Neural cell (in vitro differentiated cells): ENCODE results near the gene FOXJ3. TPM values are rescaled to one million over a fixed set of nuclear protein-coding genes. Genes with fewer than 3 reads are reported as not detected.

Experiments used
- H2AFZ ChIP-seq: fragments of 200-600, 300-800 bp; sonication (generic), shearing (Covaris generic); 2 replicates; pipeline ENCODE4 v1.6.0; 2014; ENCODE audit warnings: low read depth, mild to moderate bottlenecking, antibody characterized with exemption, low read length, moderate library complexity
- H3F3A ChIP-seq: fragments of 200-600 bp; shearing (Covaris generic); 2 replicates; pipeline ENCODE4 v1.6.1; 2016; ENCODE audit warnings: mild to moderate bottlenecking, moderate library complexity, mixed read lengths, antibody characterized with exemption, low read length; ENCODE audit not compliant: insufficient read depth, poor library complexity, severe bottlenecking
- H3K27ac ChIP-seq: fragments of 200-600, 300-800 bp; sonication (generic), shearing (Covaris generic); 2 replicates; pipeline ENCODE4 v1.5.1; 2014; ENCODE audit warnings: mild to moderate bottlenecking, low read length, moderate library complexity
- H3K27me3 ChIP-seq: fragments of 300-800, 200-600 bp; sonication (generic), shearing (Covaris generic); 2 replicates; pipeline ENCODE4 v1.6.0; 2014; ENCODE audit warnings: mild to moderate bottlenecking, low read depth, low read length, moderate library complexity; ENCODE audit not compliant: insufficient read depth
- H3K36me3 ChIP-seq: fragments of 300-800, 200-600 bp; sonication (generic), shearing (Covaris generic); 2 replicates; pipeline ENCODE4 v1.5.1; 2014; ENCODE audit warnings: mild to moderate bottlenecking, antibody characterized with exemption, low read length, moderate library complexity; ENCODE audit not compliant: insufficient read depth
- H3K4me2 ChIP-seq: fragments of 300-800, 200-600 bp; sonication (generic), shearing (Covaris generic); 2 replicates; pipeline ENCODE4 v1.6.0; 2014; ENCODE audit warnings: mild to moderate bottlenecking, low read length
- H3K4me3 ChIP-seq: fragments of 300-800, 200-600 bp; sonication (generic), shearing (Covaris generic); 2 replicates; pipeline ENCODE4 v1.5.1; 2014; ENCODE audit warnings: mild to moderate bottlenecking, low read length, moderate library complexity
- H3K79me2 ChIP-seq: fragments of 200-600 bp; shearing (Covaris generic); replicated peaks from 2 replicates; pipeline ENCODE4 v1.6.0; 2014; ENCODE audit warnings: mild to moderate bottlenecking, low read length, moderate library complexity; ENCODE audit not compliant: insufficient read depth
- H3K9ac ChIP-seq: fragments of 300-800, 200-600 bp; sonication (generic), shearing (Covaris generic); 2 replicates; pipeline ENCODE4 v1.6.1; 2016; ENCODE audit warnings: mild to moderate bottlenecking, low read length, mixed read lengths
- H3K9me2 ChIP-seq: fragments of 200-600 bp; shearing (Covaris generic); 2 replicates; pipeline ENCODE4 v1.6.1; 2016; ENCODE audit warnings: mild to moderate bottlenecking, low read length, mixed read lengths; ENCODE audit not compliant: insufficient read depth
- H3K9me3 ChIP-seq: fragments of 200-600, 300-800 bp; sonication (generic), shearing (Covaris generic); 2 replicates; pipeline ENCODE4 v1.6.1; 2016; ENCODE audit warnings: mild to moderate bottlenecking, mixed run types, low read length, moderate library complexity, mixed read lengths
- H4K20me1 ChIP-seq: fragments of 200-600 bp; shearing (Covaris generic); 2 replicates; pipeline ENCODE4 v1.6.1; 2016; ENCODE audit warnings: mild to moderate bottlenecking, mixed run types; ENCODE audit not compliant: insufficient read depth
- CTCF ChIP-seq: fragments of 450-650 bp; IDR thresholded peaks from 2 replicates; pipeline ENCODE4 v1.5.1; 2014; ENCODE audit warnings: antibody characterized with exemption, mild to moderate bottlenecking, moderate library complexity; ENCODE audit not compliant: poor library complexity, severe bottlenecking
- EP300 ChIP-seq: fragments of 450-650 bp; conservative IDR thresholded peaks from 2 replicates; pipeline ENCODE4 v1.6.1; 2014; ENCODE audit warnings: antibody characterized with exemption, mild to moderate bottlenecking, moderate library complexity; ENCODE audit not compliant: poor library complexity, severe bottlenecking
- EZH2 ChIP-seq: fragments of 200-600, 300-800 bp; shearing (Covaris generic), sonication (generic); IDR thresholded peaks from 2 replicates; pipeline ENCODE4 v1.6.1; 2014; ENCODE audit warnings: antibody characterized with exemption, low read length, borderline replicate concordance, mild to moderate bottlenecking; ENCODE audit not compliant: insufficient read depth, poor library complexity, severe bottlenecking
- MXI1 ChIP-seq: fragments of 450-650 bp; conservative IDR thresholded peaks from 2 replicates; pipeline ENCODE4 v1.6.1; 2014; ENCODE audit warnings: antibody characterized with exemption, mild to moderate bottlenecking; ENCODE audit not compliant: poor library complexity, severe bottlenecking
- POLR2AphosphoS5 ChIP-seq: IDR thresholded peaks from 2 replicates; pipeline ENCODE4 v1.6.1; 2012
- RAD21 ChIP-seq: fragments of 450-650 bp; conservative IDR thresholded peaks from 2 replicates; pipeline ENCODE4 v1.6.1; 2014; ENCODE audit warnings: antibody characterized with exemption, mild to moderate bottlenecking, moderate library complexity
- REST ChIP-seq: IDR thresholded peaks from 2 replicates; pipeline ENCODE4 v1.6.1; 2012; ENCODE audit warnings: borderline replicate concordance
- SMC3 ChIP-seq: fragments of 450-650 bp; conservative IDR thresholded peaks from 2 replicates; pipeline ENCODE4 v1.6.1; 2014; ENCODE audit warnings: antibody characterized with exemption, mild to moderate bottlenecking, moderate library complexity; ENCODE audit not compliant: poor library complexity
- TAF1 ChIP-seq: IDR thresholded peaks from 2 replicates; pipeline ENCODE4 v1.6.1; 2012; ENCODE audit warnings: low read depth
- polyA plus RNA-seq: library from polyadenylated mRNA; depleted of rRNA; stranded (reverse); fragments of >200 nt; gene quantifications from 2 replicates; pipeline ENCODE4 v1.2.3, GENCODE V29; 2014

Gene FOXJ3
- polyA plus RNA-seq, 1 donor from 2014 or later: 36.0 TPM

- TF ChIP-seq MXI1: no peak
These were observed 184.4 kb downstream of the FOXJ3 start (continued) for GRCh38 chr1:42150651-42151050.

GRCh38 chr1:42148166-42148565 lies 186.9 kb downstream of the FOXJ3 start:
- H3K9ac ChIP-seq: no peak overlapping the region
- no peaks in the 10 kb centered on the region for H4K20me1 ChIP-seq
- H3K4me3 ChIP-seq: no peak overlapping the region
- H3K9me3 ChIP-seq: no peaks in the 10 kb centered on the region
- no peaks in the 10 kb centered on the region for H3K27me3 ChIP-seq
- H2AFZ ChIP-seq: no peak overlapping the region
- no peak overlapping the region for H3K4me2 ChIP-seq
- no peaks in the 10 kb centered on the region for H3K79me2 ChIP-seq
- no peaks in the 10 kb centered on the region for H3K36me3 ChIP-seq
- TF ChIP-seq TAF1 (no peak), RAD21 (no peak), EZH2 (no peak), SMC3 (no peak), MXI1 (no peak), POLR2AphosphoS5 (no peak), CTCF (no peak), EP300 (no peak), REST (no peak)
- no peaks in the 10 kb centered on the region for H3F3A ChIP-seq
- H3K9me2 ChIP-seq: no peaks in the 10 kb centered on the region
- no peak overlapping the region for H3K27ac ChIP-seq

GRCh38 chr1:42146626-42147320 lies 188.3 kb downstream of the FOXJ3 start:
- no peaks in the 10 kb centered on the region for H3K27me3 ChIP-seq
- TF ChIP-seq CTCF: peak; percentile 76
- no peak for TF ChIP-seq MXI1
- no peak for TF ChIP-seq TAF1
- TF ChIP-seq SMC3: peak; percentile 85
- no peak for TF ChIP-seq REST
- TF ChIP-seq POLR2AphosphoS5: no peak
- TF ChIP-seq RAD21: peak; percentile 83
- TF ChIP-seq EP300: no peak
- no peak for TF ChIP-seq EZH2
- H3K4me2 ChIP-seq: no peak overlapping the region

More at GRCh38 chr1:42146626-42147320, 188.3 kb downstream of the FOXJ3 start:
- H4K20me1 ChIP-seq: no peaks in the 10 kb centered on the region
- no peaks in the 10 kb centered on the region for H3K9me3 ChIP-seq
- H3F3A ChIP-seq: no peaks in the 10 kb centered on the region
- H3K9me2 ChIP-seq: no peaks in the 10 kb centered on the region
- H3K36me3 ChIP-seq: no peaks in the 10 kb centered on the region
- H3K27ac ChIP-seq: no peak overlapping the region
- H3K4me3 ChIP-seq: no peak overlapping the region
- H3K79me2 ChIP-seq: no peaks in the 10 kb centered on the region
- no peak overlapping the region for H2AFZ ChIP-seq
- no peak overlapping the region for H3K9ac ChIP-seq
